IMR-90 (cell line): ENCODE measurements around the gene YWHAG.
"Not testable (repeated sequence)": the region's sequence is repeated elsewhere in the genome, so short reads cannot be mapped to it uniquely, and the experiment has no call there.

Experiments
- CEBPB ChIP-seq: IDR thresholded peaks from 2 replicates; pipeline ENCODE4 v1.6.1; 2012; ENCODE audit warnings: low read depth, low read length, improper control_type of control experiment
- CHD1 ChIP-seq: IDR thresholded peaks from 2 replicates; pipeline ENCODE4 v1.6.1; 2012; ENCODE audit warnings: low read depth, low read length, improper control_type of control experiment
- FOS ChIP-seq: fragments of 150-350 bp; IDR thresholded peaks from 2 replicates; pipeline ENCODE4 v1.6.1; 2016; ENCODE audit warnings: low read depth, low read length
- MAFK ChIP-seq: IDR thresholded peaks from 2 replicates; pipeline ENCODE4 v1.6.1; 2012; ENCODE audit warnings: low read depth, low read length, improper control_type of control experiment
- MAZ ChIP-seq: IDR thresholded peaks from 2 replicates; pipeline ENCODE4 v1.6.1; 2012; ENCODE audit warnings: low read depth, mild to moderate bottlenecking, low read length, improper control_type of control experiment, moderate library complexity, borderline replicate concordance
- POLR2A ChIP-seq: IDR thresholded peaks from 2 replicates; pipeline ENCODE4 v1.6.1; 2012; ENCODE audit warnings: mild to moderate bottlenecking, low read depth, low read length
- RAD21 ChIP-seq: IDR thresholded peaks from 2 replicates; pipeline ENCODE4 v1.6.1; 2012; ENCODE audit warnings: low read length, improper control_type of control experiment
- RFX5 ChIP-seq: IDR thresholded peaks from 2 replicates; pipeline ENCODE4 v1.8.0; 2012; ENCODE audit warnings: low read depth, mild to moderate bottlenecking, low read length, moderate library complexity
- SMC3 ChIP-seq: fragments of 150-350 bp; IDR thresholded peaks from 2 replicates; pipeline ENCODE4 v1.6.1; 2016; ENCODE audit warnings: low read depth, mild to moderate bottlenecking, antibody characterized with exemption, low read length, moderate library complexity
- TF ChIP-seq, protein P1 (sequence below): conservative IDR thresholded peaks from 2 replicates; pipeline ENCODE4 v1.5.1; 2012; ENCODE audit warnings: mild to moderate bottlenecking, low read depth, low read length, improper control_type of control experiment
- TF ChIP-seq, protein P2 (sequence below): fragments of 150-350 bp; IDR thresholded peaks from 2 replicates; pipeline ENCODE4 v1.6.1; 2017; ENCODE audit warnings: mild to moderate bottlenecking, antibody characterized with exemption, low read length, low read depth
- TF ChIP-seq, protein P3 (sequence below): fragments of 150-350 bp; IDR thresholded peaks from 2 replicates; pipeline ENCODE4 v1.6.1; 2016; ENCODE audit warnings: low read depth, mild to moderate bottlenecking, low read length, moderate library complexity, borderline replicate concordance

DNA sequence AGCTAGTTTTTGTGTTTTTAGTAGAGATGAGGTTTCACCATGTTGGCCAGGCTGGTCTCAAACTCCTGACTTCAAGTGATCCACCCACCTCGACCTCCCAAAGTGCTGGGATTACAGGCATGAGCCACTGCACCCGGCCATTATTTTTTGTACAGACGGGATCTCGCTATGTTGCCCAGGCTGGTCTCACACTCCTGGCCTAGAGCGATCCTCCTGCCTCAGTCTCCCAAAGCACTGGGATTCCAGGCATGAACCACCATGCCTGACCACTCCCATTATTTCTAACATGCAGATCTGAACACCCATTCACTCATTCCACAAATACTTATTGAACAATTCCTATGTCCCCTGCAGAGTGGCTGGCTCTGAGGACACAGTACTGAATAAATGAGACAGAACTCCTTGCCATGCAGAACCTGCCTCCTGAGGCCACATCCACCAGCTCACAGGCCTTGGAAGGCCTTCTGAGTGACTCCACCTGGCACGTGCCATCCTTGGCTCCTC is 67.9 kb downstream of the YWHAG start:
- TF ChIP-seq, protein P1, sequence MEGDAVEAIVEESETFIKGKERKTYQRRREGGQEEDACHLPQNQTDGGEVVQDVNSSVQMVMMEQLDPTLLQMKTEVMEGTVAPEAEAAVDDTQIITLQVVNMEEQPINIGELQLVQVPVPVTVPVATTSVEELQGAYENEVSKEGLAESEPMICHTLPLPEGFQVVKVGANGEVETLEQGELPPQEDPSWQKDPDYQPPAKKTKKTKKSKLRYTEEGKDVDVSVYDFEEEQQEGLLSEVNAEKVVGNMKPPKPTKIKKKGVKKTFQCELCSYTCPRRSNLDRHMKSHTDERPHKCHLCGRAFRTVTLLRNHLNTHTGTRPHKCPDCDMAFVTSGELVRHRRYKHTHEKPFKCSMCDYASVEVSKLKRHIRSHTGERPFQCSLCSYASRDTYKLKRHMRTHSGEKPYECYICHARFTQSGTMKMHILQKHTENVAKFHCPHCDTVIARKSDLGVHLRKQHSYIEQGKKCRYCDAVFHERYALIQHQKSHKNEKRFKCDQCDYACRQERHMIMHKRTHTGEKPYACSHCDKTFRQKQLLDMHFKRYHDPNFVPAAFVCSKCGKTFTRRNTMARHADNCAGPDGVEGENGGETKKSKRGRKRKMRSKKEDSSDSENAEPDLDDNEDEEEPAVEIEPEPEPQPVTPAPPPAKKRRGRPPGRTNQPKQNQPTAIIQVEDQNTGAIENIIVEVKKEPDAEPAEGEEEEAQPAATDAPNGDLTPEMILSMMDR = not testable (repeated sequence)
- TF ChIP-seq RAD21, POLR2A, FOS, CEBPB, CHD1, MAZ, MAFK, SMC3, RFX5: not testable (repeated sequence)
- TF ChIP-seq, protein P2, sequence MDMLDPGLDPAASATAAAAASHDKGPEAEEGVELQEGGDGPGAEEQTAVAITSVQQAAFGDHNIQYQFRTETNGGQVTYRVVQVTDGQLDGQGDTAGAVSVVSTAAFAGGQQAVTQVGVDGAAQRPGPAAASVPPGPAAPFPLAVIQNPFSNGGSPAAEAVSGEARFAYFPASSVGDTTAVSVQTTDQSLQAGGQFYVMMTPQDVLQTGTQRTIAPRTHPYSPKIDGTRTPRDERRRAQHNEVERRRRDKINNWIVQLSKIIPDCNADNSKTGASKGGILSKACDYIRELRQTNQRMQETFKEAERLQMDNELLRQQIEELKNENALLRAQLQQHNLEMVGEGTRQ = not testable (repeated sequence)
- TF ChIP-seq, protein P3, sequence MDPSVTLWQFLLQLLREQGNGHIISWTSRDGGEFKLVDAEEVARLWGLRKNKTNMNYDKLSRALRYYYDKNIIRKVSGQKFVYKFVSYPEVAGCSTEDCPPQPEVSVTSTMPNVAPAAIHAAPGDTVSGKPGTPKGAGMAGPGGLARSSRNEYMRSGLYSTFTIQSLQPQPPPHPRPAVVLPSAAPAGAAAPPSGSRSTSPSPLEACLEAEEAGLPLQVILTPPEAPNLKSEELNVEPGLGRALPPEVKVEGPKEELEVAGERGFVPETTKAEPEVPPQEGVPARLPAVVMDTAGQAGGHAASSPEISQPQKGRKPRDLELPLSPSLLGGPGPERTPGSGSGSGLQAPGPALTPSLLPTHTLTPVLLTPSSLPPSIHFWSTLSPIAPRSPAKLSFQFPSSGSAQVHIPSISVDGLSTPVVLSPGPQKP = not testable (repeated sequence)
